ENCODE results near the gene CDK12.
A peak's percentile ranks its signal among the peaks of the same experiment; 100 is the strongest.

CDK12 gene

DNA sequence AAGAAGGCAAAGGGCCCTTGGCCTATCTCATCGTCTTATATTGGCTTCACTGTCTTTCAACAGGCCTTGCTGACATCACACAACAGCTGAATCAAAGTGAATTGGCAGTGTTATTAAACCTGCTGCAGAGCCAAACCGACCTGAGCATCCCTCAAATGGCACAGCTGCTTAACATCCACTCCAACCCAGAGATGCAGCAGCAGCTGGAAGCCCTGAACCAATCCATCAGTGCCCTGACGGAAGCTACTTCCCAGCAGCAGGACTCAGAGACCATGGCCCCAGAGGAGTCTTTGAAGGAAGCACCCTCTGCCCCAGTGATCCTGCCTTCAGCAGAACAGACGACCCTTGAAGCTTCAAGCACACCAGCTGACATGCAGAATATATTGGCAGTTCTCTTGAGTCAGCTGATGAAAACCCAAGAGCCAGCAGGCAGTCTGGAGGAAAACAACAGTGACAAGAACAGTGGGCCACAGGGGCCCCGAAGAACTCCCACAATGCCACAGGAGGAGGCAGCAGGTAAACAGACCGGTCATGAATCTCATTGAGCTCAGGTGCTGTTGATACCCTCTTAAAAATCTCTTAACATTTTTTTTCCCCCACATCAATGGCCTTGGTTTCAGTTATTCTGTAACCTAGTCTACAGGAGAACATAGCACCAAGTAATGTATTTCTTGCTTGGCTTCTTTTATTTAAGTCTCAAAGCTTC lies 64.7 kb downstream of the CDK12 start:
- no peak overlapping the region for H3K4me3 ChIP-seq (ENCODE audit: control insufficient read depth in 1 of 7, extremely low read depth in 1 of 7, insufficient read depth in 4 of 7, low read depth in 2 of 7, low read length in 6 of 7)
- no peaks in the 10 kb centered on the region for H3K9me3 ChIP-seq (ENCODE audit: control extremely low read depth in 1 of 5, control insufficient read depth in 4 of 5, insufficient read depth in 2 of 5, low read depth in 1 of 5, low read length in 4 of 5)
- peaks cover 18 to 72% (median 60%) of the 10 kb centered on the region in 4 experiments for H3K36me3 ChIP-seq (ENCODE audit: control insufficient read depth in 4 of 4, insufficient read depth in 4 of 4, low read length in 3 of 4)
- DNase-seq: no peak
- peaks cover 2 to 22% (median 6%) of the 10 kb centered on the region in 4 experiments for H3K4me1 ChIP-seq (ENCODE audit: control extremely low read depth in 1 of 4, control insufficient read depth in 4 of 4, insufficient read depth in 4 of 4, low read length in 3 of 4)
- ChIA-PET CTCF (interaction anchor here (0.7 to 3.9 kb wide), 5 partner anchors 11 to 98 kb away, joined by 3 to 18 read pairs (median 4); no protein-coding TSS in a partner anchor), POLR2A (no interaction called here)
- H3K27me3 ChIP-seq (replicated peaks in 2 of 5; ENCODE audit: control insufficient read depth in 4 of 5, insufficient read depth in 5 of 5, low read length in 4 of 5): no peaks in the 10 kb centered on the region
- no peak overlapping the region for H3K27ac ChIP-seq (ENCODE audit: insufficient read depth in 1 of 2, low read depth in 1 of 2, low read length in 2 of 2, poor library complexity in 1 of 2, severe bottlenecking in 2 of 2)
- 92% methylated on average over 6 of the region's 6 CpGs for WGBS (ENCODE audit: insufficient coverage)

DNA sequence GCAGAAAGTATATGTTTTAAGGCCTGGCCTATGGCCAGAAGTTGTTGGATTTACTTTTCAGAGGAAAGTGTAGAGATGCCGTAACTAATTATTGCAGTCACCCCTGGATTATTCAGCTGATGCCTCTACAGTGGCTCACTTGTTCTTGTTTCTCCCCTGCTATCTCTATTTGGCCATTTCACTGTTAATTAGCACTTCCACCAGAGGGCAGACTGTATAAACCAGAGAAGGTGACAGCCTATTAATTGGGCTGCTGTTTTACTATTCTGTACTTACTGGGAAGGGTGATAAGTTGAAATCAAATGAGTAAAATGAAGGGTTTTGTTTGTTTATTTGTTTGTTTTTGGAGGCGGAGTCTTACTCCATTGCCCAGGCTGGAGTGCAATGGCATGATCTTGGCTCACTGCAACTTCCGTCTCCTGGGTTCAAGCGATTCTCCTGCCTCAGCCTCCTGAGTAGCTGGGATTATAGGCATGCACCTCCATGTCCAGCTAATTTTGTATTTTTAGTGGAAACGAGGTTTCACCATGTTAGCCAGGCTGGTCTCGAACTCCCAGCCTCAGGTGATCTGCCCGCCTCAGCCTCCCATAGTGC lies 66.0 kb downstream of the CDK12 start:
- Histone ChIP-seq H3K27me3 (replicated peaks in 2 of 5; ENCODE audit: control insufficient read depth in 4 of 5, insufficient read depth in 5 of 5, low read length in 4 of 5) (no peaks in the 10 kb centered on the region), H3K9me3 (ENCODE audit: control extremely low read depth in 1 of 5, control insufficient read depth in 4 of 5, insufficient read depth in 2 of 5, low read depth in 1 of 5, low read length in 4 of 5) (no peaks in the 10 kb centered on the region), H3K27ac (ENCODE audit: insufficient read depth in 1 of 2, low read depth in 1 of 2, low read length in 2 of 2, poor library complexity in 1 of 2, severe bottlenecking in 2 of 2) (no peak overlapping the region), H3K4me3 (ENCODE audit: control insufficient read depth in 1 of 7, extremely low read depth in 1 of 7, insufficient read depth in 4 of 7, low read depth in 2 of 7, low read length in 6 of 7) (no peak overlapping the region), H3K36me3 (ENCODE audit: control insufficient read depth in 4 of 4, insufficient read depth in 4 of 4, low read length in 3 of 4) (peaks cover 18 to 71% (median 57%) of the 10 kb centered on the region in 4 experiments), H3K4me1 (ENCODE audit: control extremely low read depth in 1 of 4, control insufficient read depth in 4 of 4, insufficient read depth in 4 of 4, low read length in 3 of 4) (peaks cover 2 to 26% (median 9%) of the 10 kb centered on the region in 4 experiments)
- WGBS (ENCODE audit: insufficient coverage): 95% methylated on average over 4 of the region's 7 CpGs
- POLR2A ChIA-PET: no interaction called here
- DNase-seq: peak; percentile 43 to 64 (median 59)
- CTCF ChIA-PET: interaction anchor here (1.0 to 3.9 kb wide), 5 partner anchors 9 to 143 kb away, joined by 3 to 18 read pairs (median 3); no protein-coding TSS in a partner anchor

DNA sequence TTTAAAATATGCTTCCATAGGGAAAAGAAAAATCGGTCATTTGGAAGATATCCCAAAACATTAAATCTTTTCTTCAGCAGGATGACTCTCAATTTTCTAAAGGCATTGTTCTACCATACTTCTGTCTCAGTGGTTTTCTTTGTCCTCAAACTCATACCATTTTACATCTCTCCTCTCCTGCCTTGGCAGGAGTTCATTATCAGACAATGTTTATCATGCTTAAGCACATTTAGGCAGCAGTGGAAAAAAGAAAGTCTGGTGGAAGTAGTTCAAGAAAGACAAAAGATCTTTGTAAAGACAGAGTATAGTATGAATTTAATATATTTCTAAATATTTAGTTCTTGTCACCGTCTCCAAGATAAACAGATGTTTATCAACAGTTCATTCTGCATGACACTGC lies 68.2 kb downstream of the CDK12 start:
- Histone ChIP-seq H3K27ac (ENCODE audit: insufficient read depth in 1 of 2, low read depth in 1 of 2, low read length in 2 of 2, poor library complexity in 1 of 2, severe bottlenecking in 2 of 2) (peak overlapping the region in 1 of 2 experiments; percentile 30), H3K36me3 (ENCODE audit: control insufficient read depth in 4 of 4, insufficient read depth in 4 of 4, low read length in 3 of 4) (peaks cover 16 to 63% (median 39%) of the 10 kb centered on the region in 4 experiments), H3K9me3 (ENCODE audit: control extremely low read depth in 1 of 5, control insufficient read depth in 4 of 5, insufficient read depth in 2 of 5, low read depth in 1 of 5, low read length in 4 of 5) (no peaks in the 10 kb centered on the region), H3K4me3 (ENCODE audit: control insufficient read depth in 1 of 7, extremely low read depth in 1 of 7, insufficient read depth in 4 of 7, low read depth in 2 of 7, low read length in 6 of 7) (no peak overlapping the region), H3K27me3 (replicated peaks in 2 of 5; ENCODE audit: control insufficient read depth in 4 of 5, insufficient read depth in 5 of 5, low read length in 4 of 5) (peaks cover 0 to 2% (median 0%) of the 10 kb centered on the region in 5 experiments), H3K4me1 (ENCODE audit: control extremely low read depth in 1 of 4, control insufficient read depth in 4 of 4, insufficient read depth in 4 of 4, low read length in 3 of 4) (peaks cover 2 to 30% (median 13%) of the 10 kb centered on the region in 4 experiments)
- peak; percentile 16 to 65 (median 43) for DNase-seq
- ChIA-PET POLR2A (no interaction called here), CTCF (interaction anchor here (2.6 to 3.9 kb wide), 2 partner anchors 19 to 92 kb away, joined by 9 to 18 read pairs; no protein-coding TSS in a partner anchor)
- WGBS (ENCODE audit: insufficient coverage): no CpG with 5 or more reads among the region's 2 CpGs

DNA sequence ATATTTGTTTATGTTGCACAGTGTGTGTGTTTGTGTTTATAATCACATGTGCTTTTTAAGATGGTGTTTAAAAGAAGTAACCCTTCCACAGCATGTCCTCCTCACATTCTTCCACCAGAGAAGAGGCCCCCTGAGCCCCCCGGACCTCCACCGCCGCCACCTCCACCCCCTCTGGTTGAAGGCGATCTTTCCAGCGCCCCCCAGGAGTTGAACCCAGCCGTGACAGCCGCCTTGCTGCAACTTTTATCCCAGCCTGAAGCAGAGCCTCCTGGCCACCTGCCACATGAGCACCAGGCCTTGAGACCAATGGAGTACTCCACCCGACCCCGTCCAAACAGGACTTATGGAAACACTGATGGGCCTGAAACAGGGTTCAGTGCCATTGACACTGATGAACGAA lies 69.2 kb downstream of the CDK12 start:
- WGBS (ENCODE audit: insufficient coverage): 90% methylated on average over 9 of the region's 10 CpGs
- no peak for DNase-seq
- no peaks in the 10 kb centered on the region for H3K9me3 ChIP-seq (ENCODE audit: control extremely low read depth in 1 of 5, control insufficient read depth in 4 of 5, insufficient read depth in 2 of 5, low read depth in 1 of 5, low read length in 4 of 5)
- peaks cover 0 to 2% (median 0%) of the 10 kb centered on the region in 5 experiments for H3K27me3 ChIP-seq (replicated peaks in 2 of 5; ENCODE audit: control insufficient read depth in 4 of 5, insufficient read depth in 5 of 5, low read length in 4 of 5)
- peaks cover 9 to 53% (median 32%) of the 10 kb centered on the region in 4 experiments for H3K36me3 ChIP-seq (ENCODE audit: control insufficient read depth in 4 of 4, insufficient read depth in 4 of 4, low read length in 3 of 4)
- no peak overlapping the region for H3K4me3 ChIP-seq (ENCODE audit: control insufficient read depth in 1 of 7, extremely low read depth in 1 of 7, insufficient read depth in 4 of 7, low read depth in 2 of 7, low read length in 6 of 7)
- H3K4me1 ChIP-seq (ENCODE audit: control extremely low read depth in 1 of 4, control insufficient read depth in 4 of 4, insufficient read depth in 4 of 4, low read length in 3 of 4): peaks cover 2 to 30% (median 13%) of the 10 kb centered on the region in 4 experiments
- H3K27ac ChIP-seq (ENCODE audit: insufficient read depth in 1 of 2, low read depth in 1 of 2, low read length in 2 of 2, poor library complexity in 1 of 2, severe bottlenecking in 2 of 2): no peak overlapping the region
- ChIA-PET POLR2A (no interaction called here), CTCF (no interaction called here)

DNA sequence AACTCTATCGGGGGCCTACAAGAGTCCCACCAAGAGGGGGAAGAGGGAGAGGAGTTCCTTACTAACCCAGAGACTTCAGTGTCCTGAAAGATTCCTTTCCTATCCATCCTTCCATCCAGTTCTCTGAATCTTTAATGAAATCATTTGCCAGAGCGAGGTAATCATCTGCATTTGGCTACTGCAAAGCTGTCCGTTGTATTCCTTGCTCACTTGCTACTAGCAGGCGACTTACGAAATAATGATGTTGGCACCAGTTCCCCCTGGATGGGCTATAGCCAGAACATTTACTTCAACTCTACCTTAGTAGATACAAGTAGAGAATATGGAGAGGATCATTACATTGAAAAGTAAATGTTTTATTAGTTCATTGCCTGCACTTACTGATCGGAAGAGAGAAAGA lies 70.0 kb downstream of the CDK12 start:
- POLR2A ChIA-PET: no interaction called here
- Histone ChIP-seq H3K9me3 (ENCODE audit: control extremely low read depth in 1 of 5, control insufficient read depth in 4 of 5, insufficient read depth in 2 of 5, low read depth in 1 of 5, low read length in 4 of 5) (no peaks in the 10 kb centered on the region), H3K4me3 (ENCODE audit: control insufficient read depth in 1 of 7, extremely low read depth in 1 of 7, insufficient read depth in 4 of 7, low read depth in 2 of 7, low read length in 6 of 7) (no peak overlapping the region), H3K4me1 (ENCODE audit: control extremely low read depth in 1 of 4, control insufficient read depth in 4 of 4, insufficient read depth in 4 of 4, low read length in 3 of 4) (peaks cover 2 to 30% (median 13%) of the 10 kb centered on the region in 4 experiments), H3K36me3 (ENCODE audit: control insufficient read depth in 4 of 4, insufficient read depth in 4 of 4, low read length in 3 of 4) (peaks cover 8 to 45% (median 24%) of the 10 kb centered on the region in 4 experiments), H3K27ac (ENCODE audit: insufficient read depth in 1 of 2, low read depth in 1 of 2, low read length in 2 of 2, poor library complexity in 1 of 2, severe bottlenecking in 2 of 2) (no peak overlapping the region), H3K27me3 (replicated peaks in 2 of 5; ENCODE audit: control insufficient read depth in 4 of 5, insufficient read depth in 5 of 5, low read length in 4 of 5) (peaks cover 0 to 5% (median 0%) of the 10 kb centered on the region in 5 experiments)
- no peak for DNase-seq
- WGBS (ENCODE audit: insufficient coverage): 93% methylated on average over 3 of the region's 6 CpGs
- CTCF ChIA-PET: interaction anchor here (0.6 to 2.0 kb wide), 2 partner anchors 17 to 42 kb away, joined by 3 to 4 read pairs; no protein-coding TSS in a partner anchor

DNA sequence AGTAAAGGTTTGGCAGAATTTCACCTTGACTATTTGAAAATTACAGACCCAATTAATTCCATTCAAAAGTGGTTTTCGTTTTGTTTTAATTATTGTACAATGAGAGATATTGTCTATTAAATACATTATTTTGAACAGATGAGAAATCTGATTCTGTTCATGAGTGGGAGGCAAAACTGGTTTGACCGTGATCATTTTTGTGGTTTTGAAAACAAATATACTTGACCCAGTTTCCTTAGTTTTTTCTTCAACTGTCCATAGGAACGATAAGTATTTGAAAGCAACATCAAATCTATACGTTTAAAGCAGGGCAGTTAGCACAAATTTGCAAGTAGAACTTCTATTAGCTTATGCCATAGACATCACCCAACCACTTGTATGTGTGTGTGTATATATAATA lies 72.6 kb downstream of the CDK12 start:
- no peak overlapping the region for H3K4me3 ChIP-seq (ENCODE audit: control insufficient read depth in 1 of 7, extremely low read depth in 1 of 7, insufficient read depth in 4 of 7, low read depth in 2 of 7, low read length in 6 of 7)
- ChIA-PET POLR2A (no interaction called here), CTCF (interaction anchor here (6.6 kb wide), 1 partner anchor 15 kb away, joined by 42 read pairs; no protein-coding TSS in a partner anchor)
- peaks cover 9 to 37% (median 22%) of the 10 kb centered on the region in 4 experiments for H3K4me1 ChIP-seq (ENCODE audit: control extremely low read depth in 1 of 4, control insufficient read depth in 4 of 4, insufficient read depth in 4 of 4, low read length in 3 of 4)
- whole genome bisulfite sequencing (ENCODE audit: insufficient coverage): 100% methylated on average over 1 of the region's 4 CpGs
- no peaks in the 10 kb centered on the region for H3K9me3 ChIP-seq (ENCODE audit: control extremely low read depth in 1 of 5, control insufficient read depth in 4 of 5, insufficient read depth in 2 of 5, low read depth in 1 of 5, low read length in 4 of 5)
- peaks cover 0 to 11% (median 2%) of the 10 kb centered on the region in 5 experiments for H3K27me3 ChIP-seq (replicated peaks in 2 of 5; ENCODE audit: control insufficient read depth in 4 of 5, insufficient read depth in 5 of 5, low read length in 4 of 5)
- DNase-seq: no peak
- no peak overlapping the region for H3K27ac ChIP-seq (ENCODE audit: insufficient read depth in 1 of 2, low read depth in 1 of 2, low read length in 2 of 2, poor library complexity in 1 of 2, severe bottlenecking in 2 of 2)
- H3K36me3 ChIP-seq (ENCODE audit: control insufficient read depth in 4 of 4, insufficient read depth in 4 of 4, low read length in 3 of 4): peaks cover 3 to 32% (median 13%) of the 10 kb centered on the region in 4 experiments

Data from common myeloid progenitor, CD34-positive (primary cell).